Uterus (tissue), 4 donors: Measurements from ENCODE around the gene CHP1. TPM values are rescaled to one million over a fixed set of nuclear protein-coding genes. Genes with fewer than 3 reads are reported as not detected.
A peak's percentile ranks its signal among the peaks of the same experiment; 100 is the strongest.

ENCODE experiments used
- DNase-seq, 2 donors: peaks; one replicate each; pipeline ENCODE4 v3.0.0-alpha.2; 2019 to 2020
- H3K27ac ChIP-seq, 2 donors: fragments of 200-600 bp; sonication (generic); 1 replicate in 1 of 2; 2 replicates in 1 of 2; pipeline ENCODE4 v1.5.1; 2016 to 2018
- H3K27me3 ChIP-seq, 2 donors: fragments of 200-600 bp; sonication (generic); one replicate each; pipeline ENCODE4 v1.5.1; 2018 to 2019; ENCODE audit warnings: control low read depth in 1 of 2
- H3K36me3 ChIP-seq, 2 donors: fragments of 200-600 bp; sonication (generic); one replicate each; pipeline ENCODE4 v1.5.1; 2019; ENCODE audit warnings: control low read depth in 1 of 2
- H3K4me1 ChIP-seq, 2 donors: fragments of 200-600 bp; sonication (generic); one replicate each; pipeline ENCODE4 v1.5.1; 2018 to 2019; ENCODE audit warnings: control low read depth in 1 of 2
- H3K4me3 ChIP-seq, 2 donors: fragments of 200-600 bp; sonication (generic); 1 replicate in 1 of 2; 2 replicates in 1 of 2; pipeline ENCODE4 v1.5.1; 2018 to 2019; ENCODE audit warnings: mild to moderate bottlenecking in 1 of 2
- H3K9me3 ChIP-seq, 2 donors: fragments of 200-600 bp; sonication (generic); one replicate each; pipeline ENCODE4 v1.5.1; 2019; ENCODE audit warnings: control low read depth in 1 of 2
- POLR2A ChIP-seq, 2 donors: fragments of 450-650 bp; IDR thresholded peaks; one replicate each; pipeline ENCODE4 v1.6.1; 2016; ENCODE audit warnings: antibody characterized with exemption in 2 of 2, mild to moderate bottlenecking in 1 of 2, moderate library complexity in 1 of 2
- intact Hi-C: fragments of 100-400 bp; cut with DNase I; formaldehyde crosslinking; loops from one replicate; pipeline ENCODE4 v1.15.1; 2023; ENCODE audit warnings: low total_unique reads
- total RNA-seq, 4 donors: library from RNA; depleted of rRNA in 3 of 4; stranded (reverse); fragments of >200 nt in 3 of 4; gene quantifications; one replicate each; pipeline versions ENCODE4 v1.1.0 to v1.2.4, GENCODE V29; 2014 to 2023
- TF ChIP-seq, protein P1 (sequence below), 4 experiments: fragments of 200-600 bp in 2 of 4; fragments of 450-650 bp in 2 of 4; sonication (generic) in 2 of 4; IDR thresholded peaks; one replicate each; pipeline ENCODE4 v1.5.1; 2016 to 2019; ENCODE audit warnings: antibody characterized with exemption in 4 of 4, mild to moderate bottlenecking in 2 of 4, moderate library complexity in 1 of 4
- donor health status: DM: yes; HTN: yes; CAD: no.

CHP1 gene
- 100 to 1,000 TPM in 1 of 4 donors, 10 to 100 TPM in 3; 54.7 to 129 (median 65.6) TPM for total RNA-seq

DNA sequence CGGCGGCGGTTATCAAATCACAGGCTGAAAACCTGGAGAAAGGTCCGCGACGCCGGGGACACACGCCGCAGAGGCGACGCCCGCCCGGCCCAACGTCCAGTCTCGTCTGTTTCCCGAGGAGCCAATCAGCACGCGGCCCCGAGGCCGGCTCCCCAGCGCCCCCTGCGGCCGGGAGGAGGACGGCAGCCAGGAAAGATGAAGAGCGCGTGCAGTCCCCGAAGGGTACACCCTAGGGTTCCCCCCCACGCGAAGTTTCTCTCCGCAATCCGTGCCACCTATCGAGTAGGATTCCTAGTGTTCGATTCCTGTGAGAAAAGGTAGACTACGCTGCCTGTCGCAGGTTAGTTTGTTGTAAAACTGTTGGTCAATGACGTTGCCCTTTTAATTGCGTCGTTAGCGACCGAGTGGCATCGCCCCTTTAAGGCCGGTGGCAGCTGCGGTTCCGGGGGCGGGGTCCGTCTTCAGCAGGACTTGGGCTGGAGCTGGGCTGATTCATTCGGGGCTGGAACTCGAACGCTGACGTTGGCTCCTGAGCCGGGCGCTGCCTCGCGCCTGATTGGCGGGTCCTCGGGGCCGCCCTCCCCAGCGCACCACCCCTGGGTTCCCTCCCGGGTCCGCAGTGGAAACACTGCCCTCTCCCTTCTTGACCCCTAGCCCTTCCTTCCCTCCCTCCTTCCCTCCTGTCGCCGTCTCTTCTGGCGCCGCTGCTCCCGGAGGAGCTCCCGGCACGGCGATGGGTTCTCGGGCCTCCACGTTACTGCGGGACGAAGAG lies at the start of gene CHP1, which contains the start of gene EXD1:
TSS of gene CHP1 (plus strand) at position 619 of the 772 bp plus-strand sequence. CDS start at position 734, 115 bp downstream.
TSS of gene EXD1 (minus strand) at position 108 of the 772 bp plus-strand sequence. CDS start 4,182 bp downstream, outside the sequence.
- DNase-seq, result peak; percentile 96 to 97
- intact Hi-C loops, result no loop called here
- peak within 1 kb of the TSS; percentile 78 to 94 for H3K27ac ChIP-seq
- H3K4me3 ChIP-seq, result peak within 1 kb of the TSS; percentile 92 to 98
- H3K9me3 ChIP-seq, result no peaks in the 10 kb centered on the region
- no peaks in the 10 kb centered on the region for H3K4me1 ChIP-seq
- peak; percentile 43 to 79 for TF ChIP-seq POLR2A (IDR thresholded peaks at IDR 0.05)
- TF ChIP-seq, protein P1, sequence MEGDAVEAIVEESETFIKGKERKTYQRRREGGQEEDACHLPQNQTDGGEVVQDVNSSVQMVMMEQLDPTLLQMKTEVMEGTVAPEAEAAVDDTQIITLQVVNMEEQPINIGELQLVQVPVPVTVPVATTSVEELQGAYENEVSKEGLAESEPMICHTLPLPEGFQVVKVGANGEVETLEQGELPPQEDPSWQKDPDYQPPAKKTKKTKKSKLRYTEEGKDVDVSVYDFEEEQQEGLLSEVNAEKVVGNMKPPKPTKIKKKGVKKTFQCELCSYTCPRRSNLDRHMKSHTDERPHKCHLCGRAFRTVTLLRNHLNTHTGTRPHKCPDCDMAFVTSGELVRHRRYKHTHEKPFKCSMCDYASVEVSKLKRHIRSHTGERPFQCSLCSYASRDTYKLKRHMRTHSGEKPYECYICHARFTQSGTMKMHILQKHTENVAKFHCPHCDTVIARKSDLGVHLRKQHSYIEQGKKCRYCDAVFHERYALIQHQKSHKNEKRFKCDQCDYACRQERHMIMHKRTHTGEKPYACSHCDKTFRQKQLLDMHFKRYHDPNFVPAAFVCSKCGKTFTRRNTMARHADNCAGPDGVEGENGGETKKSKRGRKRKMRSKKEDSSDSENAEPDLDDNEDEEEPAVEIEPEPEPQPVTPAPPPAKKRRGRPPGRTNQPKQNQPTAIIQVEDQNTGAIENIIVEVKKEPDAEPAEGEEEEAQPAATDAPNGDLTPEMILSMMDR (IDR thresholded peaks at IDR 0.05), result peak; percentile 84 to 91 (median 90)
- H3K36me3 ChIP-seq, result no peaks in the 10 kb centered on the region
- no peaks in the 10 kb centered on the region for H3K27me3 ChIP-seq

DNA sequence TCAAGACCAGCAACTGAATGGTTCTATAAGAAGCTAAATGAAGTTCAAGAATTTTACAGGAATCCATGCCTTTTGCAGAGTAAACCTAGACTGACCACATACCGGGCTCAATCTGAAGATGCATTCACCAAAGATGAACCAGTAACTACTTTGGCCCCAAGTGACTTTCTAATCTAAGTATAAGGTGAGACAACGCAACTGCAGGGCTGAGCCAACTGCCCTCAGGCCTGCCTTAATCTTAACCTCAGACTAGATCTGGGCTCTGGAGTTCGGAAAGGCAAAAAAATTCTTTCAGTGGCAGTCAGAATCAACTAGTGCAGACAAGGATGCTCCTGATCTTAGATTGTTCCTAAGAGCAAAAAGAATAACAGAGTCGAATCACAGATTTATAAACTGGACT lies 48.8 kb upstream of the CHP1 start:
- TF ChIP-seq, protein P1 (IDR thresholded peaks at IDR 0.05), result no peak
- no peak for TF ChIP-seq POLR2A (IDR thresholded peaks at IDR 0.05)
- H3K9me3 ChIP-seq, result no peaks in the 10 kb centered on the region
- intact Hi-C loops, result no loop called here
- H3K4me3 ChIP-seq, result no peak overlapping the region
- H3K36me3 ChIP-seq, result no peaks in the 10 kb centered on the region
- DNase-seq, result no peak
- H3K27me3 ChIP-seq, result no peaks in the 10 kb centered on the region
- H3K27ac ChIP-seq, result no peak overlapping the region
- H3K4me1 ChIP-seq, result no peaks in the 10 kb centered on the region

DNA sequence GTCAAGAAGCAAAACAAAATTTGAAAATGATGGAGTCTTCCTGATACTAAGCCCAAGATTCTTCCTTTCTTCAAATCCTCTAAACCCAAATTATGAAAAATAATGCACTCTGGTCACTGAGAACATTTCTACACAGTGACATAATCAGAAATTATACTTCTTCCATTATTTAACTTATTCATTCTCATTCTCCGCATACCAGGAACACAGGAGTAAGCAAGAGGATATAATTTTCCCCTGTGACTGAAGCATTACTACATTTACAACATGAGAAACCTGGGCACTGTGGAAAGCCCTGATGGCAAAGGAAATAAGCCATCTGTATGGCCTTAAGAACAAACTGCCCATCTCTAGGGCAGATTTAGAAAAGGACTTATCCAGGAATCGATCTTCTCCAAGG lies 47.5 kb upstream of the CHP1 start:
- H3K27me3 ChIP-seq, result no peaks in the 10 kb centered on the region
- no peak overlapping the region for H3K4me3 ChIP-seq
- no peaks in the 10 kb centered on the region for H3K4me1 ChIP-seq
- no peaks in the 10 kb centered on the region for H3K36me3 ChIP-seq
- no peak overlapping the region for H3K27ac ChIP-seq
- DNase-seq, result no peak
- H3K9me3 ChIP-seq, result no peaks in the 10 kb centered on the region
- intact Hi-C loops, result no loop called here
- TF ChIP-seq POLR2A (IDR thresholded peaks at IDR 0.05), result no peak
- TF ChIP-seq, protein P1 (IDR thresholded peaks at IDR 0.05), result no peak

DNA sequence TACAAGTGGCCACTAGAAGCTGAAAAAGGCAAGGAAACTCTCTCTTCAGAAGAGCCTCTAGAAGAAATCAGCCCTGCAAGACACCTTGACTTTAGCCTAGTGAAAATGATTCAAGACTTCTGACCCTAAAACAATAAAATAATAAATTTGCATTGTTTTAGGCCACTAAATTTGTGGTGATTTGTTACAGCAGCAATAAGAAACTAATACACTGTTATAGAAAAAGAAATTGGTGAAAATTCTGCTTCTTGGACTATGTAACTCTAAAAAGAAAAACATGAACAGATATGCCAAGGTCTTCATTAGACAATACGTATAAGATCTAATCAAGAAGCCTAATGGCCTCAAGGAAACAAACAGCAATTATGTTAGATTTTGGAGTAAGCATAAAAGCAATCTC lies 36.6 kb upstream of the CHP1 start:
- no peak overlapping the region for H3K27ac ChIP-seq
- intact Hi-C loops, result no loop called here
- H3K36me3 ChIP-seq, result no peaks in the 10 kb centered on the region
- no peaks in the 10 kb centered on the region for H3K4me1 ChIP-seq
- H3K4me3 ChIP-seq, result no peak overlapping the region
- no peak for DNase-seq
- H3K9me3 ChIP-seq, result no peaks in the 10 kb centered on the region
- no peaks in the 10 kb centered on the region for H3K27me3 ChIP-seq
- TF ChIP-seq POLR2A (IDR thresholded peaks at IDR 0.05), result no peak
- TF ChIP-seq, protein P1 (IDR thresholded peaks at IDR 0.05), result no peak

DNA sequence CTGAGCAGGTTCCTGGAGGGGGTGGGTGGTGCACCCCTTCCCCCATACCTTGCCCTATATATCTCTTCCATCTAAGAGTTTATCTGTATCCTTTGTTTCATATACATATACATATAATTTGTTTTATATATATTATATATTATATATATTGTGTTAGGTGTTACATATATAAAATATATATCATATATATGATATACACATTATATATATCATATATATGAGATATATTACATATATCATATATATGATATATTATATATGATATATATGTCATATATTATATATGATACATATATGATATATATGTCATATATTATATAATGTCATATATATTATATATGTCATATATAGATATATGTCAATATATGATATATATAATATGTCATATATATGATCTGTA lies 31.6 kb upstream of the CHP1 start:
- Histone ChIP-seq H3K9me3 (no peaks in the 10 kb centered on the region), H3K4me3 (no peak overlapping the region), H3K27me3 (no peaks in the 10 kb centered on the region), H3K27ac (no peak overlapping the region), H3K36me3 (no peaks in the 10 kb centered on the region), H3K4me1 (no peaks in the 10 kb centered on the region)
- intact Hi-C loops, result no loop called here
- DNase-seq, result no peak
- TF ChIP-seq POLR2A (IDR thresholded peaks at IDR 0.05), result no peak
- TF ChIP-seq, protein P1 (IDR thresholded peaks at IDR 0.05), result no peak
